ENCODE data around the gene KCND2. TPM values are rescaled to one million over a fixed set of nuclear protein-coding genes. Genes with fewer than 3 reads are reported as not detected.
"Not testable (repeated sequence)": the region's sequence is repeated elsewhere in the genome, so short reads cannot be mapped to it uniquely, and the experiment has no call there.

Gene KCND2
- total RNA-seq, 2 experiments from 2014 or later: not detected

DNA sequence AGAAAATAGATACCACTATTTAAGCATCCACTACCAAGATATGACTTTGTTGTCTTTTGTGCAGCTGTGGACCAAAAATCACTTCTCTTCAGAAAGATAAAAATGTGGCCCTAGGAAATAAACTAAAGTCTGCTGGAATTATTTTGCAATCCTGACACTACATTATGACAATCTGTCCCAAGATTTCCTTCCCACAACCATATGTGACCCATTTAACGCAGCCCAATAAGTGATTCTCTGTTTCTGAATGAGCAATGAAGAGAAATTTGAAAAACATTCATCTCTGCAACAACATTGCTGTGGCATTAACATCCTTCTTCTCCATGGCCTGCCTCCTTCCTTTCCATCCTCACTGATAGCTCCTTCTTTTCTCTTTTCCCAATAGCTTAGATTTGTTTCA is 373.0 kb downstream of the KCND2 start:
- H3K4me3 Mint-ChIP-seq: no peak overlapping the region
- no peak for DNase-seq
- no peak overlapping the region for H3K27ac Mint-ChIP-seq
- CTCF ChIA-PET: no interaction called here
- no peaks in the 10 kb centered on the region for H3K36me3 Mint-ChIP-seq (ENCODE audit: low read depth)
- H3K4me1 Mint-ChIP-seq (ENCODE audit: low read depth): no peaks in the 10 kb centered on the region
- H3K9me3 Mint-ChIP-seq: no peaks in the 10 kb centered on the region
- intact Hi-C loops (cut with micrococcal nuclease): no loop called here
- H3K27me3 Mint-ChIP-seq (ENCODE audit: low read depth): no peaks in the 10 kb centered on the region

DNA sequence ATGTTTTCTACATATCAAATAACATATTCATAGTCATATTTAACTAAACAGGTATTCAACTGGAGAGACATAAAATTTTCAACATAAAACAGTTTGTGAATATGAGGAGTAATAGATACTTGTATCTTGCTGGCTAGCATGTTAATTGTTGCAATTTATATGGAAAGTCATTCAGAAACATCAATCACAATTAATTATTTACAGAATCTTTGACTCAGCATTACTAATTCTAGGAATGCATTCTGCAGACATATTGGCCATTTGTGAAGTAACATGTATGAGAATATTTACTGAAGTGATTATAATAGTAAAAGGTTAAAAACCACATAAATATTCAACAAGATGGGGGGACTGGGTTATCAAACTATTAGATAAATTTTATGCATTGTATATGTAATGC is 381.3 kb downstream of the KCND2 start:
- intact Hi-C loops (cut with micrococcal nuclease): no loop called here
- no peaks in the 10 kb centered on the region for H3K9me3 Mint-ChIP-seq
- H3K27me3 Mint-ChIP-seq (ENCODE audit: low read depth): no peaks in the 10 kb centered on the region
- H3K4me3 Mint-ChIP-seq: no peak overlapping the region
- DNase-seq: no peak
- no peaks in the 10 kb centered on the region for H3K36me3 Mint-ChIP-seq (ENCODE audit: low read depth)
- H3K4me1 Mint-ChIP-seq (ENCODE audit: low read depth): no peaks in the 10 kb centered on the region
- CTCF ChIA-PET: no interaction called here
- H3K27ac Mint-ChIP-seq: no peak overlapping the region

DNA sequence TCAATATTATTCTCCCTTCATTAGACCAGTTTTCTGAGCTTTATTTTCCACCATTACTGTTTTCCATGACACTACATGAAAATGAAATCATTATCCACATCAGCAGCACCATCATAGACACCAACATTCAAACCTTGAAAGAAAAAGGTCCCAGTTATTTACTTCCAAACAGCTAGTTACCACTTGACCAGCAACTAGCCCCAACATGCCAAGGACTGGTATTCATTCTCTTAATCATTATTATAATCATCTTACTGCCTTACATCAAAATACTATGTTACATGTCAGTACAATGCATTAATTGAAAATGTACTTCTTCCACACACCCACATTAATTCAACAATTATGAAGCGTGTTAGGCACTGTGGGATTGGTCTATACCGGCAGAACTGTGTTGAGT is 385.5 kb downstream of the KCND2 start:
- no peak overlapping the region for H3K27ac Mint-ChIP-seq
- no peaks in the 10 kb centered on the region for H3K36me3 Mint-ChIP-seq (ENCODE audit: low read depth)
- no peaks in the 10 kb centered on the region for H3K27me3 Mint-ChIP-seq (ENCODE audit: low read depth)
- H3K9me3 Mint-ChIP-seq: no peaks in the 10 kb centered on the region
- CTCF ChIA-PET: no interaction called here
- no peak overlapping the region for H3K4me3 Mint-ChIP-seq
- intact Hi-C loops (cut with micrococcal nuclease): no loop called here
- DNase-seq: no peak
- no peaks in the 10 kb centered on the region for H3K4me1 Mint-ChIP-seq (ENCODE audit: low read depth)

DNA sequence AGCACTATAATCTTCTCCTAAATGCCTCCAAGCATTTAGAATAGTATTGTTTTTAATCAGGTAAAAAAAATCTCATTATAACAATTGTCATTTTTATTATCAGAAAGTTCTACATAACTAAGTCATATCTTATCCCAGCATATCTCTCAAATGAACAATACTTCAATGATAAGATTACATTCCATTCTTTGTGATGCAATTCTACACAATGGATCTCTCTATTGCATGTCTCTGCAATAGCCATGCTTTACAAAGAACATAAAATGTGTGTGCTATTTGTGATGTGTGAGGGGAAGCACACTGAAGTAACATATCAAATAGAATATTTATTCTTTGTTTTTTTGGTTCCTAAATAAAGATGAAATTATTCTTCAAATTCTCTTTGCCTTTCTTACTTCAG is 389.3 kb downstream of the KCND2 start:
- Mint-ChIP-seq H3K27me3 (ENCODE audit: low read depth) (no peaks in the 10 kb centered on the region), H3K9me3 (no peaks in the 10 kb centered on the region), H3K4me1 (ENCODE audit: low read depth) (no peaks in the 10 kb centered on the region), H3K27ac (no peak overlapping the region), H3K4me3 (no peak overlapping the region), H3K36me3 (ENCODE audit: low read depth) (no peaks in the 10 kb centered on the region)
- CTCF ChIA-PET: no interaction called here
- no peak for DNase-seq
- intact Hi-C loops (cut with micrococcal nuclease): no loop called here

DNA sequence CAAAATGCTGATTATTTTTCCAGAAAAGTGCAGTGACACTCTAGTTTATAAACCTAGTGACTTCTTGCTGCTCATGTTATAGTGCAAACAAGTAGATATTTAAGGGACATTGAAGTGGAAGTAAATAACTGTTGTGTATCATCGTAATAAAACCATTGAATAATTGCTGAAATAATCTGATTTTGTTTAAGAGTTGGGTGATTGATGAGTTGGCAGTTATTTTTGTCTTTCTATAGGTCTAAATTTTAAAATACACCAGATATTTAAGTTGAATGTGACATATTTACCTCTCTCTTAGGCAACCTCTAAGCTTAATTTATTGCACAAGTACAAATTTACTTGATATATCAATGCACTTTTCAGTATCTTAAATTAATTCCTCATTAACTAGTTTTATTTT is 392.1 kb downstream of the KCND2 start:
- no peak for DNase-seq
- no peaks in the 10 kb centered on the region for H3K9me3 Mint-ChIP-seq
- no peaks in the 10 kb centered on the region for H3K36me3 Mint-ChIP-seq (ENCODE audit: low read depth)
- no peak overlapping the region for H3K4me3 Mint-ChIP-seq
- intact Hi-C loops (cut with micrococcal nuclease): no loop called here
- CTCF ChIA-PET: no interaction called here
- no peaks in the 10 kb centered on the region for H3K27me3 Mint-ChIP-seq (ENCODE audit: low read depth)
- H3K27ac Mint-ChIP-seq: no peak overlapping the region
- no peaks in the 10 kb centered on the region for H3K4me1 Mint-ChIP-seq (ENCODE audit: low read depth)

DNA sequence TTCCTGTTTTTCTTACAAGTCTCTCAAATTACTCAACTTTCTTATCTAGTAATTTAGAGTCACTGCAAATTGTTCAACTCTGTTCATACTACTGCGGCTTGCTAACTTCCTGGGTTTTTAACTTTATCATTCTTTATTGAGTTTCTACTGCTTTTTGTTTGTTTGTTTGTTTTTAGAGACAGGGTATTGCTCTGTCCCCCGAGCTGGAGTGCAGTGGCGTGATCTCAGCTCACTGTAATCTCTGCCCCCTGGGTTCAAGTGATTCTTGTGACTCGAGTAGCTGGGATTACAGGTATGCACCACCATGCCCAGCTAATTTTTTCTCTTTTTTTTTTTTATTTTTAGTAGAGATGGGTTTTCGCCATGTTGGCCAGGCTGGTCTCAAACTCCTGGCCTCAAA is 402.1 kb downstream of the KCND2 start:
- DNase-seq: no peak
- Mint-ChIP-seq H3K27ac (no peak overlapping the region), H3K36me3 (ENCODE audit: low read depth) (no peaks in the 10 kb centered on the region), H3K4me1 (ENCODE audit: low read depth) (no peaks in the 10 kb centered on the region), H3K27me3 (ENCODE audit: low read depth) (no peaks in the 10 kb centered on the region), H3K4me3 (no peak overlapping the region), H3K9me3 (no peaks in the 10 kb centered on the region)
- CTCF ChIA-PET: no interaction called here
- intact Hi-C loops (cut with micrococcal nuclease): no loop called here

DNA sequence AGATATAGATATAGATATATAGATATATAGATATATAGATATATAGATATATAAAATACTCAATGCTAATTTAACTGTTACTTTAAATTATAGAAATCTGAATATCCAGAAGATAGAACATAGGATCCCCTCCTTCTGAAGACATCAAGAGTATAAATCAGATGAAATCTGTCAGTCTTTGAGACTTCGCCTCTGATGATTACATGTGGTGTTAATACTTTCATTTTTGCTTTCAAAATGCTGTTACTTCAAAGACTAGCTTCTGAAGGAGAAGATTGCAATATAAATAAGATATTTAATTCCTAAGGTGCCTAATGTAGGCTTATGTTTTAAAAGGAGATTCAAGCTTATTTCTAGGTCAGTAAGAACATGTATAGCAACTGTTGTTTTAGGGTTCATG is 404.6 kb downstream of the KCND2 start:
- H3K36me3 Mint-ChIP-seq (ENCODE audit: low read depth): no peaks in the 10 kb centered on the region

DNA sequence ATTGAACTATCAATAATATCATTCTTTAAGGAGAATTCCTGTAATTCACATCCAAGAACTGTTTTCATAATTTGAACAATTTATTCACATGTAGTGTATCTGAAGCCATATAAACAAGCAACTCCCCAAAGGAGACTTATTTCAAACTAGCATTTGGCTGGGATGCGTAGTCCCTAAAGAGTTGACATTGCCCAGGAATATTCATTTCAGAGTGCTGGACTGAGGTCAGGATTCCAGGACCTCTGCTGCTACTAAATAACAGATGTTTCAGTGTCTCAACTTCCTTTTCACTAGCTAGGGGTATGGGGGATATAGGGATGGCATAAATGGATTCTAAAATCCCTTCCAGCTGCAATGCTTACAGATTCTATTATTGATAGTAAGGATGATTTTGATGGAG is 408.0 kb downstream of the KCND2 start:
- H3K36me3 Mint-ChIP-seq (ENCODE audit: low read depth): no peaks in the 10 kb centered on the region
- H3K9me3 Mint-ChIP-seq: no peaks in the 10 kb centered on the region
- H3K27ac Mint-ChIP-seq: no peak overlapping the region
- H3K27me3 Mint-ChIP-seq (ENCODE audit: low read depth): no peaks in the 10 kb centered on the region
- DNase-seq: no peak
- no peaks in the 10 kb centered on the region for H3K4me1 Mint-ChIP-seq (ENCODE audit: low read depth)
- no peak overlapping the region for H3K4me3 Mint-ChIP-seq
- CTCF ChIA-PET: no interaction called here
- intact Hi-C loops (cut with micrococcal nuclease): no loop called here

More for the DNA sequence above, 404.6 kb downstream of the KCND2 start:
- DNase-seq: no peak
- intact Hi-C loops (cut with micrococcal nuclease): no loop called here
- H3K27ac Mint-ChIP-seq: no peak overlapping the region
- no peak overlapping the region for H3K4me3 Mint-ChIP-seq
- H3K4me1 Mint-ChIP-seq (ENCODE audit: low read depth): no peaks in the 10 kb centered on the region
- no peaks in the 10 kb centered on the region for H3K9me3 Mint-ChIP-seq
- CTCF ChIA-PET: no interaction called here
- no peaks in the 10 kb centered on the region for H3K27me3 Mint-ChIP-seq (ENCODE audit: low read depth)

DNA sequence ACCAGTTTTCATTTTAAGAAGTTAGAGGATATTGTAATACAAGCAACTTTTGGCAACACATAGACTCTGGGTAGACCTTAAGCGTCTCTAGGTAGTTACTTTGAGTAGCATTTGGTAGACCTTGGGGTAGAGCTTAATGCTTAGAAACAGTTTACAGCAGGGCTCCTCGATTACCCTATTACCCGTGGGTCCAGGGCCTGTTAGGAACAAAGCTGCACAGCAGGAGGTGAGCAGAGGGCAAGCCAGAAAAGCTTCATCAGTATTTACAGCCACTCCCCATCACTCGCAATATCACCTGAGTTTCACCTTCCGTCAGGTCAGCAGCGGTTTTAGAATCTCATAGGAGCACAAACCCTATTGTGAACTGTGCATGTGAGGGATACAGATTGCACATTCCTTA is 411.5 kb downstream of the KCND2 start:
- CTCF ChIA-PET: no interaction called here
- Mint-ChIP-seq H3K4me1 (ENCODE audit: low read depth) (no peaks in the 10 kb centered on the region), H3K9me3 (no peaks in the 10 kb centered on the region), H3K27ac (no peak overlapping the region), H3K27me3 (ENCODE audit: low read depth) (no peaks in the 10 kb centered on the region), H3K4me3 (no peak overlapping the region), H3K36me3 (ENCODE audit: low read depth) (no peaks in the 10 kb centered on the region)
- no peak for DNase-seq
- intact Hi-C loops (cut with micrococcal nuclease): no loop called here

DNA sequence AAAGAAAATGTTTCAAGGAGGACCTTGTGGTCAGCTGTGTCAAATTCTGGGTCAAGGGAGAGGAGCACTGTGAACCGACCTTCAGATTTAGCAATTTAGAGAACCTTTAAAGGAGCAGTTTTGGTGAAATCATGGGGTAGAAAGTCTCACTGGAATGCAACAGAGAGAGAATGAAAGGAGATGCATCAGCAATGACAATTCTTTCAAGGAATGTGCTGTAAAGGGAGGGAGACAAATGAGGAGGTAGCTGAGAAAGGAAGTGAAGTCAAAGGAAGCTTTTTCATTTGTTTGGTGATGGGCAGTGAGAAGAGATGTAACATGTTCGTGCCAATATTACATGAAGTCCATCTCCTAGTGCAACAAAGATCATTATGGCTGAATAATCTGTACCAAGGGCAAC is 418.9 kb downstream of the KCND2 start:
- Mint-ChIP-seq H3K4me3 (no peak overlapping the region), H3K27me3 (ENCODE audit: low read depth) (no peaks in the 10 kb centered on the region), H3K27ac (no peak overlapping the region), H3K9me3 (peaks cover 2% of the 10 kb centered on the region), H3K4me1 (ENCODE audit: low read depth) (no peaks in the 10 kb centered on the region), H3K36me3 (ENCODE audit: low read depth) (no peaks in the 10 kb centered on the region)
- CTCF ChIA-PET: no interaction called here
- DNase-seq: no peak
- intact Hi-C loops (cut with micrococcal nuclease): no loop called here

DNA sequence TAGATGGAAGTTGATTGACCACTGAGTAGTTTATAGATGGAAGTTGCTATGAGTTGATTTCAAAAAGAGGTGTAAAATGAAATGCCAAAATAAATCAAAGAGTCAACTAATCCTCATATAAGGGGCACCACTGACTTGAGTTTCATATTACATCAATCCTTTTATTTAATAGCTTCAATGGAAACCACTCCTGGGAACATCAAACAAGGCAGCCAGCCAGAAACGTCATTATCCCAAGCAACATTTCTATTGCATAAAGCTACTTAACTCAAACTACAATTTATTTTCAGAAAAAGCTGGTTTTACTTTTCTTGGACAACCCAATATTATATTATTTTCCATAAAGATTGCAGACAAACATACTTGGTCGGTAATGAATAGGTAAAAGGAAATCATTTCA is 422.9 kb downstream of the KCND2 start:
- Mint-ChIP-seq H3K27ac (no peak overlapping the region), H3K36me3 (ENCODE audit: low read depth) (no peaks in the 10 kb centered on the region), H3K4me1 (ENCODE audit: low read depth) (no peaks in the 10 kb centered on the region), H3K4me3 (no peak overlapping the region), H3K27me3 (ENCODE audit: low read depth) (no peaks in the 10 kb centered on the region), H3K9me3 (peaks cover 2% of the 10 kb centered on the region)
- DNase-seq: no peak
- intact Hi-C loops (cut with micrococcal nuclease): no loop called here
- CTCF ChIA-PET: no interaction called here

DNA sequence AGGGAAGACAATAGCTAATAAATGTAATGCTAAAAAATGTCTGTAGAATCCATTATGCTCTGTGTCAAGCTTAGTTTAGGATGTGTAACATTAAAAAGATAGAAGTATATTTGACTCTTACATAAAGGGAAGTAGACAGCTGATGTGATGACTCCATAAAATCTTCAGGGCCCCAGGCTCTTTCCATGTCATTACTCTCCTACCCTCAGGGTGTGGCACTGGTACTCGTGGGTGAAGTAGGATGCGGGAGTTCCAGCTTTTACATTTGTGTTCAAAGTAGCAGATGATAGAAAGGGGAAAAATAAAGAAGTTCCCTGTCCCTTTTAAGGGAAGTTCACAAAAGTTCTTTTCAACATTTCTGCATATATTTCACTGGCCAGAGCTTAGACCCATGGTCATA is 427.8 kb downstream of the KCND2 start:
- intact Hi-C loops (cut with micrococcal nuclease): no loop called here
- H3K27ac Mint-ChIP-seq: no peak overlapping the region
- H3K9me3 Mint-ChIP-seq: peaks cover 4% of the 10 kb centered on the region
- no peaks in the 10 kb centered on the region for H3K36me3 Mint-ChIP-seq (ENCODE audit: low read depth)
- no peak for DNase-seq
- H3K27me3 Mint-ChIP-seq (ENCODE audit: low read depth): no peaks in the 10 kb centered on the region
- no peak overlapping the region for H3K4me3 Mint-ChIP-seq
- CTCF ChIA-PET: no interaction called here
- no peaks in the 10 kb centered on the region for H3K4me1 Mint-ChIP-seq (ENCODE audit: low read depth)

DNA sequence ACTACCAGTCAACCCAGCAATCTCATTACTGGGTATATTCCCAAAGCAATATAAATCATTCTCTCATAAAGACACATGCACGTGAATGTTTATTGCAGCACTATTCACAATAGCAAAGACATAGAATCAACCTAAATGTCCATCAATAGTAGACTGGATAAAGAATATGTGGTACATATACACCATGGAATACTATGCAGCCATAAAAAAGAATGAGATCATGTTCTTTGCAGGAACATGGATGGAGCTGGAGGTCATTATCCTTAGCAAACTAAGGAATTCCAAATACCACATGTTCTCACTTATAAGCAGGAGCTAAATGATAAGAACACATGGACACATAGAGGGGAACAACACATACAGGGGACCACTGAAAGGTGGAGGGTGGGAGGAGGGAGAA is 429.4 kb downstream of the KCND2 start:
- intact Hi-C loops (cut with micrococcal nuclease); CTCF ChIA-PET; H3K36me3 Mint-ChIP-seq (ENCODE audit: low read depth); H3K4me1 Mint-ChIP-seq (ENCODE audit: low read depth); DNase-seq; H3K9me3 Mint-ChIP-seq; H3K27me3 Mint-ChIP-seq (ENCODE audit: low read depth); H3K27ac Mint-ChIP-seq; H3K4me3 Mint-ChIP-seq: not testable (repeated sequence)

DNA sequence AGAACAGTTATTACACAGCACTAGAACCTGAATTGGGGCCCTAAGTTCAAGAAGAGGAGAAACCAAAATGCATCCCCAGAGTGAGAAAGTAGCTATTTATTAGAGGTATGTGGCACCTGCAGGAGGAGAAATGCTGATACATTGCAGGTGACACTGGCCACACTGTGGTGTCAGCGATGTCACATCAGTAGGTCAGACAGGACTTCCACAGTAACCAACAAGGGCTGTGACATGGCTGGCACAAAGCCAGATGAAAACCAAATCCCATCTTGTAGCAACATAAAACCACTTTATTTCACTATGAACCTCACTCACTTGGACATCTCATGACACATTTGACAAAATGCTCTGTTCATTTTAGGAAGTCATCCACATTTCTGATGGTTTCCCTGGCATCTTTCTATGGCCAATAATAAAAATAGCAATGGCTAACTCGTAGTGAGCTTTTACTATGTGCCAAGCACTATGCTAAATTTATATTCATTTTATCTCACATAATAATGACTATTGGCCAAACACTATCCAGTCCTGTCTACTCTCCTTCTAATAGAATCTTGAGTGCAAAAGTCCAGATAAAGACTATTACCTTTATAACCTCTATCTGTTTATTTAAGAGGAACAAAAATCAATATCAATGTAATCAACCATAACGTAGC is 430.7 kb downstream of the KCND2 start:
- CTCF ChIA-PET: no interaction called here

More for the DNA sequence above, 430.7 kb downstream of the KCND2 start:
- Mint-ChIP-seq H3K4me1 (ENCODE audit: low read depth) (no peaks in the 10 kb centered on the region), H3K27me3 (ENCODE audit: low read depth) (no peaks in the 10 kb centered on the region), H3K4me3 (no peak overlapping the region), H3K27ac (no peak overlapping the region), H3K36me3 (ENCODE audit: low read depth) (no peaks in the 10 kb centered on the region), H3K9me3 (peaks cover 2% of the 10 kb centered on the region)
- DNase-seq: no peak
- intact Hi-C loops (cut with micrococcal nuclease): no loop called here
